Heart left ventricle (tissue), 16 donors: ENCODE results near the gene DNAH17. TPM values are rescaled to one million over a fixed set of nuclear protein-coding genes. Genes with fewer than 3 reads are reported as not detected.
A peak's percentile ranks its signal among the peaks of the same experiment; 100 is the strongest.

ENCODE experiments used
- ATAC-seq, 4 donors: fragments of 200-7000 bp; cut with Tn5 transposase; one replicate each; pipeline ENCODE4 v1.9.1; 2020 to 2022; ENCODE audit warnings: moderate library complexity in 4 of 4, mild to moderate bottlenecking in 3 of 4, moderate number of reproducible peaks in 1 of 4
- DNase-seq, 5 donors: peaks; one replicate each; pipeline ENCODE4 v3.0.0-alpha.2; 2020
- H3K27ac ChIP-seq, 12 donors: fragments of 200-600 bp; sonication (generic) in 4 of 12; one replicate each; pipeline versions ENCODE4 v1.5.0 to v1.8.0; 2016 to 2022; ENCODE audit warnings: mild to moderate bottlenecking in 2 of 12
- H3K27me3 ChIP-seq, 9 donors: fragments of 200-600 bp; sonication (generic) in 2 of 9; one replicate each; pipeline versions ENCODE4 v1.5.1 to v1.8.0; 2016 to 2022; ENCODE audit warnings: mild to moderate bottlenecking in 3 of 9
- H3K36me3 ChIP-seq, 9 donors: fragments of 200-600 bp; sonication (generic) in 2 of 9; one replicate each; pipeline versions ENCODE4 v1.5.0 to v1.8.0; 2018 to 2022; ENCODE audit warnings: mild to moderate bottlenecking in 2 of 9
- H3K4me1 ChIP-seq, 12 donors: fragments of 200-600 bp; sonication (generic) in 4 of 12; one replicate each; pipeline versions ENCODE4 v1.5.0 to v1.8.0; 2016 to 2022; ENCODE audit warnings: mild to moderate bottlenecking in 3 of 12
- H3K4me3 ChIP-seq, 12 donors: fragments of 200-600 bp; sonication (generic) in 4 of 12; one replicate each; pipeline versions ENCODE4 v1.5.0 to v1.8.0; 2017 to 2022; ENCODE audit warnings: mild to moderate bottlenecking in 9 of 12, moderate library complexity in 4 of 12
- H3K9me3 ChIP-seq, 12 donors: fragments of 200-600 bp; sonication (generic) in 4 of 12; one replicate each; pipeline versions ENCODE4 v1.5.0 to v1.8.0; 2016 to 2022; ENCODE audit warnings: mild to moderate bottlenecking in 1 of 12
- CTCF ChIP-seq, 12 donors: fragments of 200-600 bp; sonication (generic) in 4 of 12; IDR thresholded peaks; one replicate each; pipeline versions ENCODE4 v1.5.0 to v1.8.0; 2018 to 2022; ENCODE audit warnings: antibody characterized with exemption in 12 of 12, mild to moderate bottlenecking in 5 of 12
- POLR2A ChIP-seq, 2 donors: fragments of 450-650 bp; IDR thresholded peaks; one replicate each; pipeline ENCODE4 v1.6.1; 2017; ENCODE audit warnings: antibody characterized with exemption in 2 of 2, mild to moderate bottlenecking in 2 of 2, moderate library complexity in 2 of 2
- WGBS, 4 donors: extraction: QIAGEN DNeasy Blood & Tissue Kit in 2 of 4; methylation state at CpG; one replicate each; pipeline versions ENCODE4 v1.1.5 to v1.1.7; 2013 to 2018; 5-methylcytosine and 5-hydroxymethylcytosine counted together
- intact Hi-C, 10 donors: fragments of 100-400 bp; cut with DNase I; formaldehyde crosslinking; loops; one replicate each; pipeline versions ENCODE4 v1.11.1 to v1.14.2; 2022
- polyA plus RNA-seq, 2 donors: library from polyadenylated mRNA; stranded (reverse); fragments of 200-250 nt; gene quantifications; one replicate each; pipeline ENCODE4 v1.2.3, GENCODE V29; 2013
- total RNA-seq, 9 donors: library from RNA; depleted of rRNA in 2 of 9; stranded (reverse); fragments of >200 nt in 2 of 9; fragmentation: NEBNext Ultra II Directional in 3 of 9; extraction: Animal tissue kit (Norgen Biotek cat#: 25700) in 3 of 9; gene quantifications; one replicate each; pipeline versions ENCODE4 v1.1.0 to v1.2.4, GENCODE V29; 2016 to 2023
- donor health status: ischemic (EF 13 %, LVEDD 7.1; RV severe dilation, severe dysfunction).
- donor health status: healthy with polysubstance abuse.
- donor health status: DM: no; HTN: yes; CAD: no.
- donor health status: DM: no; HTN: no; CAD: no.
- donor health status: ischemic (EF 25% LVEDD 6.9; RV normal size, moderate dysfunction).
- donor health status: ischemic (EF 25% LVEDD 5.7; RV mildly dilated, moderate dysfunction).
- donor health status: healthy.
- donor health status: DM: yes; HTN: yes; CAD: no.
- donor health status: ischemic (EF 35%, LVEDD 5.7; RV mildly dilated, moderate dysfunction).
- donor health status: nonischemic (EF 11% LVEDD 7.7; RV severe dilation, severe dysfunction).
- donor health status: DM: yes; HTN: yes; CAD: no.
- donor health status: PGD.
- donor health status: ischemic (EF 29% LVEDD 5.4; RV normal size, mild dysfunction).
- donor health status: nonischemic (EF 23%, LVEDD 6.1; RV moderate dilation, normal function).

DNAH17 gene
- total and polyA plus RNA-seq, 11 donors: 0.02 to 0.63 (median 0.17) TPM; not detected in 4

DNA sequence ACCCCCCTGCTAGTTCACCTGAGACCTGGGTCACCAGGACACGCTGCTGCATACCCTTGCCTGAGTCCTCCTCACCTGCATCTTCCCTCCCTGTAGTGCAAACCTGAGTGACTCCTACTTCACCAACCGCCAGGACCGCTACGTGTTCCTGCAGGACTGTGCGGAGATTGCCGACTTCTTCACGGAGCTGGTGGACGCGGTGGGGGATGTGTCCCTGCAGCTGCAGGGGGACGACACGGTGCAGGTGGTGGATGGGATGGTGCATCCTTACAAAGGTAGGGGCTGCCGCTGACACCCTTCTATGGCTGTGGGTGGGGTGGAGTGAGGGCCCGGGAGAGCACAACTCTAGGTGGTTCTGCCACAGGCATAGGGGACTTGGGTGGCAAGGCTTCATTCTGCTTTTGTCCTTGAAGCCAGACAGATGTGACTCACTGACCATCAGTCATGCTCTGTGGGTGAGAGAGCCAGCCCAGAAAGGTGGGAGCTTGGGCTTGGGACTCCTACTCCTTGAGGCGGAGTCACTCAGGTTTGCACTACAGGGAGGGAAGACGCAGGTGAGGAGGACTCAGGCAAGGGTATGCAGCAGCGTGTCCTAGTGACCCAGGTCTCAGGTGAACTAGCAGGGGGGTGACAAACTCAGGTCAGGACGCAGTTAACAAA, 176.5 kb downstream of the DNAH17 start:
- no peaks in the 10 kb centered on the region for H3K27me3 ChIP-seq
- H3K4me3 ChIP-seq: no peak overlapping the region
- ATAC-seq (no peak), DNase-seq (peak in 1 of 5 donors; percentile 45)
- H3K4me1 ChIP-seq: peaks cover 16 to 42% (median 33%) of the 10 kb centered on the region in 12 donors
- WGBS, 4 donors: 90 to 98% (median 94%) methylated on average over 14 to 17 of the region's 17 CpGs
- no peak overlapping the region for H3K27ac ChIP-seq
- TF ChIP-seq POLR2A (IDR thresholded peaks at IDR 0.05): no peak
- no peak for TF ChIP-seq CTCF (IDR thresholded peaks at IDR 0.05)
- H3K9me3 ChIP-seq: no peaks in the 10 kb centered on the region
- intact Hi-C loops: no loop called here
- H3K36me3 ChIP-seq: peaks cover 0 to 100% (median 73%) of the 10 kb centered on the region in 9 donors

DNA sequence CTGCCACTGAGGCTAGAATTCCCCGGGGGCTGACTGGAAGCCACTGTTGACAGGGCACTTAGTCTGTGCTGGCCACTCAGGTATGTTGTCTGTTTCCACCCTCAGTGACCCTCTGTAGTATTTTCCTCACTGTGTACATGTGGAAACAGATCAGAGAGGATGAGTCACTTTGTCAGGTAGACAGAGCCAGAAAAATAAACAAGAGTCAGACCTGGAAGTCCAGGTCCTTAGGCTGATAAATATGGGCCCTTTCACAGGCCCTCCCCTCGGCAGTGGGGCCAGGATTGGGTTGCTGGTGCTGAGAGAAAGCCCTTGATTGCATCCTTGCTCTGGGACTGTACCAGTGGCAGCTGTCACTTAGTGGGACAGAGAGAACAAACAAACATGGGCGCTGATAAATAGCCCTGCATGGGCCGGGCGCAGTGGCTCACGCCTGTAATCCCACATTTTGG, 177.5 kb downstream of the DNAH17 start:
- peaks cover 0 to 100% (median 69%) of the 10 kb centered on the region in 9 donors for H3K36me3 ChIP-seq
- no peak for TF ChIP-seq POLR2A (IDR thresholded peaks at IDR 0.05)
- no peak for TF ChIP-seq CTCF (IDR thresholded peaks at IDR 0.05)
- H3K4me1 ChIP-seq: peaks cover 16 to 49% (median 39%) of the 10 kb centered on the region in 12 donors
- no peak for ATAC-seq
- no peaks in the 10 kb centered on the region for H3K9me3 ChIP-seq
- no peak overlapping the region for H3K4me3 ChIP-seq
- H3K27me3 ChIP-seq: no peaks in the 10 kb centered on the region
- intact Hi-C loops: no loop called here
- 81 to 94% (median 82%) methylated on average over 6 of the region's 6 CpGs for WGBS, 4 donors
- H3K27ac ChIP-seq: no peak overlapping the region
- DNase-seq: no peak

GRCh38 chr17:78399028-78399692, 178.0 kb downstream of the DNAH17 start:
- DNase-seq (peak in 1 of 5 donors; percentile 28), ATAC-seq (no peak)
- peak overlapping the region in 8 of 12 donors; percentile 53 to 91 (median 84) for H3K27ac ChIP-seq
- intact Hi-C loops: no loop called here
- TF ChIP-seq POLR2A (IDR thresholded peaks at IDR 0.05) (no peak), CTCF (IDR thresholded peaks at IDR 0.05) (no peak)
- WGBS, 4 donors: 85 to 98% (median 86%) methylated on average over 28 of the region's 28 CpGs
- H3K27me3 ChIP-seq: no peaks in the 10 kb centered on the region
- H3K9me3 ChIP-seq: no peaks in the 10 kb centered on the region
- H3K36me3 ChIP-seq: peaks cover 0 to 100% (median 69%) of the 10 kb centered on the region in 9 donors
- no peak overlapping the region for H3K4me3 ChIP-seq
- peaks cover 16 to 54% (median 44%) of the 10 kb centered on the region in 12 donors for H3K4me1 ChIP-seq

DNA sequence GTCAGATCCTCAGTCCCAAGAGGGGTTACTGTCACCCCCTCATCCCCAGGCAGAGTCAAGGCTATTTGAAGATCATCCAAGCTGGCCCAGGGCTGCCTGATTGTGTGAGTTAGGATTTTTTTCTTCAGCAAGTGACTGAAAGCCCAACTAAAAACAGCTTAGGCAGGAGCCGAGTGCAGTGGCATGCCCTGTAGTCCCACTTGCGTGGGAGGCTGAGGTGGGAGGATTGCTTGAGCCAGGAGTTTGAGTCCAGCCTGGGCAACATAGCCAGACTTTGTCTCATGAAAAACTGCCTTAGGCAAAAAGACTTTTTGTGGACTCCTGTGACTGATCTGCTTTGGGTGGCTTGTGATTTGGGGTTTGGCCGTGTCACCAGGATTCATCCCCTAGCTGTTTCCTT, 178.8 kb downstream of the DNAH17 start:
- TF ChIP-seq CTCF (IDR thresholded peaks at IDR 0.05): no peak
- TF ChIP-seq POLR2A (IDR thresholded peaks at IDR 0.05): no peak
- peaks cover 0 to 100% (median 65%) of the 10 kb centered on the region in 9 donors for H3K36me3 ChIP-seq
- H3K4me3 ChIP-seq: no peak overlapping the region
- H3K4me1 ChIP-seq: peaks cover 16 to 59% (median 44%) of the 10 kb centered on the region in 12 donors
- ATAC-seq (no peak), DNase-seq (no peak)
- intact Hi-C loops: no loop called here
- H3K9me3 ChIP-seq: no peaks in the 10 kb centered on the region
- peak overlapping the region in 11 of 12 donors; percentile 53 to 91 (median 86) for H3K27ac ChIP-seq
- WGBS, 4 donors: 61 to 87% (median 63%) methylated on average over 3 of the region's 3 CpGs
- H3K27me3 ChIP-seq: no peaks in the 10 kb centered on the region
